ENCODE data around the gene KRT34. TPM values are rescaled to one million over a fixed set of nuclear protein-coding genes. Genes with fewer than 3 reads are reported as not detected.
"Not testable (repeated sequence)": the region's sequence is repeated elsewhere in the genome, so short reads cannot be mapped to it uniquely, and the experiment has no call there.

KRT34 gene
- total RNA-seq, 1 experiment from 2014 or later = not detected

GRCh38 chr17:41377546-41377945 is 4.6 kb downstream of the KRT34 start:
- DNase-seq (ENCODE audit: low spot score) = no peak
- in situ Hi-C loops (cut with HindIII; ENCODE audit: low sequenced_read_pairs) = no loop called here

GRCh38 chr17:41369713-41370112 is 12.4 kb downstream of the KRT34 start, which contains the start of gene KRT33B:
TSS of gene KRT33B (minus strand) at chr17:41369813. CDS start at chr17:41369750, 63 bp downstream.
- in situ Hi-C loops (cut with HindIII; ENCODE audit: low sequenced_read_pairs) = no loop called here

GRCh38 chr17:41369023-41369422 is 13.1 kb downstream of the KRT34 start:
- in situ Hi-C loops (cut with HindIII; ENCODE audit: low sequenced_read_pairs) = no loop called here
- no peak for DNase-seq (ENCODE audit: low spot score)

More at GRCh38 chr17:41369713-41370112, 12.4 kb downstream of the KRT34 start, which contains the start of gene KRT33B:
- no peak for DNase-seq (ENCODE audit: low spot score)

DNA sequence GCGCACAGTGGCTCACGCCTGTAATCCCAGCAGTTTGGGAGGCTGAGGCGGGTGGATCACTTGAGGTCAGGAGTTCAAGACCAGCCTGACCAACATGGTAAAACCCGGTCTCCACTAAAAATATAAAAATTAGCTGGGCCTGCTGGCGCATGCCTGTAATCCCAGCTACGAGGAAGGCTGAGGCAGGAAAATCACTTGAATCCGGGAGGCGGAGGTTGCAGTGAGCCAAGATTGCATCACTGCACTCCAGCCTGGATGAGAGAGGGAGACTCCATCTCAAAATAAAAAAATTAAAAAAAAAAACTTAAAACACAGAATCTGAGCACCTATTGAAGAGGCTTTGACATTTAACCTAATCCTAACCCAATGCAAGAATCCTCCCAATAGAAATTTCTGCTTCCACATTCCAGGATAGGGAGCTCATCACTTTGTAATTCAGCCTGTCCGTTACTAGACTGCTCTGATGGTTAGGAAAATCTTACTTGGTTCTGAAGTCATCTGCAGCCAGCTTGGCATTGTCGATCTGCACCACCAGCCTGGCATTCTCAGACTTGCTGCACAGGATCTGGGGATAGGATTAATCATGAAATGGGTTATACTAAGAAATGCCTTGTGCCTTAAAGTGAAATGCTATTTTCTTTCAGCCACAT is 14.6 kb downstream of the KRT34 start:
- in situ Hi-C loops (cut with HindIII; ENCODE audit: low sequenced_read_pairs) = no loop called here
- no peak for DNase-seq (ENCODE audit: low spot score)

DNA sequence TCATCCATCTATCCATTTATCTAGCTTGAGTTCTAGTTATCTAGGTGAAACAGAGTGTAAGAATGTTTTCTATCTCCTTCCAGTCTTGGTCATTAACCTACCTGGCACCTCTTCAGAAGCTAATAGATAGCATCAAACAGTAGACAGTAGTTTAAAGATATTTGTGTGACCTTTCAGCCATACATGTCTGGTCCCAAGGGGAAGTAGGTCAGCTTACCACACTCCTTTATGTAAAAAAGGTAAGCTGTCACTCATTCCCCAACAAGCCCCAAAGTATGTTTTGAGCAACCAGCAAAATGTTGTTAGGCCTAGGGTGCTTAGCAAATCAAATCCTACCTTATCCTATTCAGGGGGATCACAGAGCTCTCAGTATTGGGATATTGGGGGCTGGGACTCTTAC is 16.0 kb downstream of the KRT34 start:
- in situ Hi-C loops (cut with HindIII; ENCODE audit: low sequenced_read_pairs) = no loop called here
- no peak for DNase-seq (ENCODE audit: low spot score)

DNA sequence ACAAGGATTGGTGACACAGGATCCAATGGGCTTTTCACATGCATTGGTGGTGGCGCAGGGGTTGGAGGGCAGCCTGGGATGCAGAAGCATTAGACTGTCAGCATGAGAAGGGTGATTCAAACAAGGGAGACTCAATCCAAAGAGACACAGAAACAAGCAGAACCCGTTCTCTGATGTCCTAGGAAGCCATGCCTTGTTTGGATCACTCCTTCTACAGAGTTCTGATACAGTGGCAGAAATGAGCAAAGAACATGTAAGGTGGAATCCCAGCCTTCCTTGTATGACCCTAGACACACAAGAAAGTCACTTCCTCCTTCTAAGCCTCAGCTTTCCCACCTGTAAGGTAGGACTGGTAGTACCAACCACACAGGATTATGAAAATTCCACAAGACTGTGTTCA is 18.2 kb downstream of the KRT34 start:
- DNase-seq (ENCODE audit: low spot score) = no peak
- in situ Hi-C loops (cut with HindIII; ENCODE audit: low sequenced_read_pairs) = no loop called here

GRCh38 chr17:41360296-41360995 is 21.7 kb downstream of the KRT34 start:
- in situ Hi-C loops (cut with HindIII; ENCODE audit: low sequenced_read_pairs) = no loop called here
- DNase-seq (ENCODE audit: low spot score) = no peak

DNA sequence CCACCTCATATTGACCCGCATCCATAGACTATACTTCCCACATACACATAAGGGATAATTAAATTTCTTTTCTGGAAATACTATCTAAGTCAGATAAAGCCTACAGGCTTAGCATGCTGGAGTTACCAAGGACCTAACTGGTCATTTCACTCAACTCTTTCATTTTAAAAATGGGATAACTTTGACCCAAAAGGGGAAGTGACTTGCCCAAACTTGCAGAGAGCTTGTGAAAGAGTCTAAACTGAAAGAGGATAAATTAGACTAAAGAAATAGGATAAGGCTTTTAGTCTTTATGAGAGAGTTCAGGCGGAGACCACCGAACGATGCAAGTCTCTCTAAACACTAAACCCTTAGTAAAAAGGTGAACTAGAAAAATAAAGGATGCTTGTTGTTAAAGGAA is 27.6 kb downstream of the KRT34 start:
- DNase-seq (ENCODE audit: low spot score) = no peak
- in situ Hi-C loops (cut with HindIII; ENCODE audit: low sequenced_read_pairs) = no loop called here

DNA sequence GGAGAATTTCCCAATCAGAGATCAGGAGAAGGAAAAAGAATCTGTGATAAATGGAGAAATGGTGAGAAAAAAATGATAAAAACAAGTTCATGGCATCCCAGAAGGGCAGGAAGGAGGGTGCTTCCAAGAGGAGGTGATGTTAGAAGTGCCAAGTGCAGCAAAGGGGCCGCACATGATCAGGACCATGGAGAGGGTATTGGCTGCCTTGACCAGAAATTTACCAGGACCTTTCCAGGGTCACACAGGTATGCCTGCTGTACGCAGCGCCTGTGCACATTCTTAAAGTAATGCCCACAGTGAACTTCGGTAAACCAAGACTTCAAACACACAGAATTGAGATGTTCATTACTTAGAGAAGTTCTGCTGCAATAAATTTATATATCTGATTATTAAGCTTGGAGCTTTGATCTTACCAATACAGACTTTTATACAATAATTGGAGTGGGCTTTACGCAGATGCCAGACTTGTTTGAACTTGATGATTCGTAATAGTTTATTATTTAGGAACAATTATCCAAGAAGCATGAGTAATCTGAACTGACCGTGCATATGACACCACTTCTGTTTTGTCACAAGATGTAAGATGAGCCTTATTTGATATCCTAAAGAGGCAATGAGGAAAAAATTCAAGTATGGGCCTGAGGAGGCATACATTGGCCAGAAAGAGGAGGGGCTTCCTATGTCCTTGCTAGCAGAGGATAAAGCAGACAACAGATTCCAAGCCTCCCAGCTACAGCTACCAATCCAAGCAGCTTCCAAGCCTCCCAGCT is 29.3 kb downstream of the KRT34 start:
- in situ Hi-C loops (cut with HindIII; ENCODE audit: low sequenced_read_pairs) = no loop called here
- no peak for DNase-seq (ENCODE audit: low spot score)

GRCh38 chr17:41351177-41351576 is 30.9 kb downstream of the KRT34 start:
- in situ Hi-C loops (cut with HindIII; ENCODE audit: low sequenced_read_pairs) = no loop called here
- DNase-seq (ENCODE audit: low spot score) = no peak

- DNase-seq (ENCODE audit: low spot score); in situ Hi-C loops (cut with HindIII; ENCODE audit: low sequenced_read_pairs): not testable (repeated sequence)
These were observed 31.7 kb downstream of the KRT34 start, which contains the start of gene KRT33A for GRCh38 chr17:41350381-41350878. TSS of gene KRT33A (minus strand) at chr17:41350828. CDS start at chr17:41350767, 61 bp downstream.

- in situ Hi-C loops (cut with HindIII; ENCODE audit: low sequenced_read_pairs) = no loop called here
- no peak for DNase-seq (ENCODE audit: low spot score)
These were observed 34.0 kb downstream of the KRT34 start for GRCh38 chr17:41347869-41348760.

DNA sequence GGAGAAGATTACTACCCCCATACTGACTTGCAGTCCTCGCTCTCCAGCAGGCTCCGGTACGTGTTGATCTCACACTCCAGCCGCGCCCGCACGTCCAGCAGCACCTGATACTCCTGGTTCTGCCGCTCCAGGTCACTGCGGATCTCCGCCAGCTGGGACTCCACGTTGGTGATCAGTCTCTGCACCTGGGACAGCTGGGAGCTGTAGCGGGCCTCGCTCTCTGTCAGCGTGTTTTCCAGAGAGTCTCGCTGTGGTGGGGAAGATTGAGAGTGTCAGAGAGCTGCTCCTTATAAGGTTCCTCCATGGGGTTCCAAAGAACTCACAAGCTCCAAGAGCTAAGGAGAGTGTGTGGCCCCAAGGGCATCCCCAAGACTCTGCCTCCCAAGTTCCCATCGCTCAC is 35.7 kb downstream of the KRT34 start:
- in situ Hi-C loops (cut with HindIII; ENCODE audit: low sequenced_read_pairs); DNase-seq (ENCODE audit: low spot score): not testable (repeated sequence)

- in situ Hi-C loops (cut with HindIII; ENCODE audit: low sequenced_read_pairs) = no loop called here
These were observed 36.1 kb downstream of the KRT34 start for GRCh38 chr17:41345992-41346391.

DNA sequence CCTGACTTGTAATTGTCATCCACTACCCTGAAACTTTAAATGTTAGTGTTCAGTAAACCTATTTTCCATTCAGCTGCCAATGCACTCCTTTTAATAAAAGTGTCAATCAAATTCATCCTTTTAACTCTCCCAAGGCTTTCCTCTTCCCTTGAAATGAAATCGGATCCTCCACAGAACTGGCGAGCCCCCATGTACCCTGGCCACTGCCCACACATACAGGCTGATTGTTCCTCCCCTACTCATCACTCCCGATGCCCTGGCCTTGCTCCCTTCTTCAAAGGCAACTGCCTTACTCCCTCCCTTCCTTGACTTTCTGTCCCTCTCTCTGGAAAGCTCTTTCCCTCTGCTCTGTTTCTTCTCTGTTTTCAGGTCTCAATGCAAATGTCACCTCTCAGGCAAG is 39.1 kb downstream of the KRT34 start:
- in situ Hi-C loops (cut with HindIII; ENCODE audit: low sequenced_read_pairs) = no loop called here
- no peak for DNase-seq (ENCODE audit: low spot score)

More at GRCh38 chr17:41345992-41346391, 36.1 kb downstream of the KRT34 start:
- DNase-seq (ENCODE audit: low spot score) = no peak

- no peak for DNase-seq (ENCODE audit: low spot score)
- in situ Hi-C loops (cut with HindIII; ENCODE audit: low sequenced_read_pairs) = no loop called here
These were observed 40.9 kb downstream of the KRT34 start for GRCh38 chr17:41340934-41341861.

GRCh38 chr17:41340494-41340893 is 41.6 kb downstream of the KRT34 start:
- in situ Hi-C loops (cut with HindIII; ENCODE audit: low sequenced_read_pairs) = no loop called here
- DNase-seq (ENCODE audit: low spot score) = no peak
